Endothelial cell of umbilical vein (primary cell): ENCODE results near the gene UBE2Q2. TPM values are rescaled to one million over a fixed set of nuclear protein-coding genes. Genes with fewer than 3 reads are reported as not detected.

ENCODE experiments used
- BruUV-seq: library from RNA; stranded (reverse); fragments of 400-500 nt; replicated peaks from 2 replicates; lab custom pipeline; 2021; lab: Mats Ljungman, UMichigan
- CTCF ChIA-PET: fragments of 300-600, 350-600 bp; sonication (Branson Sonifier 250); formaldehyde crosslinking; loops from one replicate; lab custom pipeline; 2021; ENCODE audit warnings: antibody characterized with exemption, inconsistent platforms; lab: Charles Lee
- POLR2A ChIA-PET: fragments of 300-600, 350-600 bp; sonication (Branson Sonifier 250); formaldehyde crosslinking; loops from one replicate; lab custom pipeline; 2021; ENCODE audit warnings: antibody characterized with exemption, inconsistent platforms; lab: Charles Lee
- DNase-seq: peaks from one replicate; pipeline ENCODE4 v3.0.0-alpha.2; 2011; ENCODE audit warnings: low read depth, low spot score
- FAIRE-seq: peaks from 2 replicates; lab custom pipeline; 2011; peaks lifted over from hg19 to GRCh38; lab: Jason Lieb, UNC
- H2AFZ ChIP-seq: 2 replicates; pipeline ENCODE4 v1.6.0; 2012; ENCODE audit warnings: low read depth, low read length, control low read depth, inconsistent platforms
- H3K27ac ChIP-seq: 2 replicates; pipeline ENCODE4 v1.5.1; 2011; ENCODE audit warnings: low read depth, mild to moderate bottlenecking, control low read depth, low read length, moderate library complexity; ENCODE audit not compliant: insufficient read depth
- H3K27me3 ChIP-seq, 2 experiments: 2 replicates each; pipeline versions ENCODE4 v1.6.0 to v1.6.1; 2011; ENCODE audit warnings: low read length in 2 of 2, mixed read lengths in 1 of 2; ENCODE audit not compliant: control insufficient read depth in 2 of 2, insufficient read depth in 2 of 2
- H3K36me3 ChIP-seq, 2 experiments: 2 replicates in 1 of 2; 3 replicates in 1 of 2; pipeline ENCODE4 v1.5.1; 2011; ENCODE audit warnings: low read length in 2 of 2, mild to moderate bottlenecking in 1 of 2, moderate library complexity in 1 of 2; ENCODE audit not compliant: control insufficient read depth in 2 of 2, insufficient read depth in 2 of 2; ENCODE audit errors: extremely low read depth in 1 of 2
- H3K4me1 ChIP-seq: 3 replicates; pipeline ENCODE4 v1.5.1; 2011; ENCODE audit warnings: mild to moderate bottlenecking, low read length; ENCODE audit not compliant: control insufficient read depth, insufficient read depth; ENCODE audit errors: extremely low read depth
- H3K4me2 ChIP-seq: 2 replicates; pipeline ENCODE4 v1.6.1; 2011; ENCODE audit warnings: low read length, control low read depth, mixed read lengths; ENCODE audit not compliant: insufficient read depth
- H3K4me3 ChIP-seq, 3 experiments: fragments of 200-600 bp in 1 of 3; sonication (generic), shearing (Covaris generic) in 1 of 3; replicated peaks in 1 of 3; 2 replicates each; pipeline ENCODE4 v1.5.1; 2011 to 2016; ENCODE audit warnings: control low read depth in 3 of 3, low read length in 3 of 3, mild to moderate bottlenecking in 2 of 3, inconsistent platforms in 1 of 3, low read depth in 1 of 3, moderate library complexity in 1 of 3; ENCODE audit not compliant: insufficient read depth in 1 of 3
- H3K79me2 ChIP-seq: 2 replicates; pipeline ENCODE4 v1.6.0; 2012; ENCODE audit warnings: low read length, inconsistent platforms; ENCODE audit not compliant: control insufficient read depth, insufficient read depth
- H3K9ac ChIP-seq: replicated peaks from 2 replicates; pipeline ENCODE3; 2011; ENCODE audit warnings: low read length, control low read depth; ENCODE audit not compliant: insufficient read depth; ENCODE audit errors: extremely low read depth
- H3K9me1 ChIP-seq: replicated peaks from 3 replicates; pipeline ENCODE4 v1.6.0; 2011; ENCODE audit warnings: mild to moderate bottlenecking, low read length; ENCODE audit not compliant: control insufficient read depth, insufficient read depth; ENCODE audit errors: extremely low read depth
- H3K9me3 ChIP-seq: replicated peaks from 2 replicates; pipeline ENCODE4 v1.5.1; 2012; ENCODE audit warnings: low read length, inconsistent platforms; ENCODE audit not compliant: control insufficient read depth, insufficient read depth
- H4K20me1 ChIP-seq: replicated peaks from 2 replicates; pipeline ENCODE3; 2011; ENCODE audit warnings: mild to moderate bottlenecking, low read length; ENCODE audit not compliant: control insufficient read depth, insufficient read depth; ENCODE audit errors: extremely low read depth
- CTCF ChIP-seq, 2 donors: IDR thresholded peaks; 1 replicate in 1 of 2; 2 replicates in 1 of 2; pipeline ENCODE4 v1.5.1; 2011; ENCODE audit warnings: low read length in 2 of 2, mild to moderate bottlenecking in 2 of 2, moderate library complexity in 2 of 2, control low read depth in 1 of 2, inconsistent platforms in 1 of 2, low read depth in 1 of 2; ENCODE audit not compliant: insufficient read depth in 1 of 2; ENCODE audit errors: extremely low read depth in 1 of 2
- EZH2 ChIP-seq: IDR thresholded peaks from 2 replicates; pipeline ENCODE4 v1.6.1; 2012; ENCODE audit warnings: borderline replicate concordance, low read depth, mild to moderate bottlenecking, moderate library complexity, low read length, inconsistent platforms; ENCODE audit not compliant: severe bottlenecking
- FOS ChIP-seq: IDR thresholded peaks from 2 replicates; pipeline ENCODE4 v1.6.1; 2011; ENCODE audit warnings: mild to moderate bottlenecking, low read length, moderate library complexity, borderline replicate concordance; ENCODE audit not compliant: insufficient read depth
- GATA2 ChIP-seq: IDR thresholded peaks from 2 replicates; pipeline ENCODE4 v1.7.0; 2011; ENCODE audit warnings: low read depth, mild to moderate bottlenecking, moderate library complexity, mixed read lengths, low read length; ENCODE audit not compliant: insufficient read length, insufficient read depth
- JUN ChIP-seq: IDR thresholded peaks from 2 replicates; pipeline ENCODE4 v1.6.1; 2011; ENCODE audit warnings: borderline replicate concordance, low read depth; ENCODE audit not compliant: insufficient read length, insufficient read depth
- MAX ChIP-seq: IDR thresholded peaks from 2 replicates; pipeline ENCODE4 v1.6.1; 2011; ENCODE audit not compliant: insufficient read depth, insufficient read length
- MYC ChIP-seq: IDR thresholded peaks from one replicate; pipeline ENCODE4 v1.6.1; 2011; ENCODE audit warnings: mild to moderate bottlenecking, low read depth, low read length
- POLR2A ChIP-seq: IDR thresholded peaks from 2 replicates; pipeline ENCODE4 v1.6.1; 2012; ENCODE audit warnings: low read depth, mild to moderate bottlenecking, control low read depth, low read length
- POLR2AphosphoS5 ChIP-seq: IDR thresholded peaks from 2 replicates; pipeline ENCODE4 v1.6.1; 2012; ENCODE audit warnings: low read depth, mild to moderate bottlenecking, control low read depth, low read length, moderate library complexity; ENCODE audit not compliant: insufficient read depth
- dilution Hi-C: fragments of 300-500 bp; cut with MboI; formaldehyde crosslinking; loops from one replicate; pipeline ENCODE4 v1.15.0; 2019; ENCODE audit warnings: low sequenced_read_pairs; ENCODE audit not compliant: extremely low pct_ligation_motif_present
- intact Hi-C: fragments of 100-400 bp; cut with micrococcal nuclease; formaldehyde crosslinking; loops from one replicate; pipeline ENCODE4 v1.10.0; 2022
- polyA plus RNA-seq, 4 experiments: library from polyadenylated mRNA; depleted of rRNA in 3 of 4; stranded (reverse) in 3 of 4; unstranded in 1 of 4; fragments of >200 nt; gene quantifications; 2 replicates each; pipeline versions ENCODE4 v1.2.1 to v1.2.3, GENCODE V29; 2011 to 2012; ENCODE audit warnings: missing spikeins in 1 of 4
- total RNA-seq: library from RNA; stranded (reverse); gene quantifications from 2 replicates; pipeline ENCODE4 v1.2.3, GENCODE V29; 2021

Gene UBE2Q2
- total and polyA plus RNA-seq, 2 donors (not counting 3 experiments of a cell fraction or from before 2014, with no cell fraction given) = 12.9 to 32.8 TPM

GRCh38 chr15:75841626-75842025 lies 1.6 kb upstream of the UBE2Q2 start:
- dilution Hi-C loops (no loop called here), intact Hi-C loops (loop anchor here (2.0 kb wide), 1 partner anchor 17 kb away; no protein-coding TSS in a partner anchor)
- no peak overlapping the region for H2AFZ ChIP-seq

More at GRCh38 chr15:75841626-75842025, 1.6 kb upstream of the UBE2Q2 start:
- Histone ChIP-seq H3K79me2 (peaks cover 25% of the 10 kb centered on the region), H3K4me2 (no peak overlapping the region), H3K27ac (no peak overlapping the region), H3K27me3 (no peaks in the 10 kb centered on the region), H3K9me3 (no peaks in the 10 kb centered on the region), H3K9ac (no peak overlapping the region), H3K36me3 (no peaks in the 10 kb centered on the region), H3K4me3 (no peak overlapping the region), H3K4me1 (peaks cover 22% of the 10 kb centered on the region), H3K9me1 (no peaks in the 10 kb centered on the region), H4K20me1 (no peaks in the 10 kb centered on the region)
- no peak for TF ChIP-seq FOS
- TF ChIP-seq CTCF (IDR thresholded peaks at IDR 0.05; ENCODE audit: extremely low read depth in 1 of 2, insufficient read depth in 1 of 2, low read depth in 1 of 2, low read length in 2 of 2) = no peak
- no peak for TF ChIP-seq EZH2
- TF ChIP-seq POLR2AphosphoS5 = no peak
- TF ChIP-seq POLR2A = no peak
- TF ChIP-seq GATA2 = no peak
- no peak for TF ChIP-seq MAX
- TF ChIP-seq JUN = no peak
- TF ChIP-seq MYC = no peak
- ChIA-PET POLR2A (no interaction called here), CTCF (interaction anchor here (0.9 to 2.9 kb wide), 6 partner anchors 9 to 80 kb away, joined by 3 to 11 read pairs (median 6); no protein-coding TSS in a partner anchor)
- DNase-seq = no peak
- no peak for FAIRE-seq
- no TSS peak for BruUV-seq
